SK-N-SH treated with all-trans-retinoic acid at 6 μM for 48 hours (cell line): ENCODE data around the gene ACCS.

Source experiments
- CSDC2 ChIP-seq: fragments of 250-450 bp; sonication (Bioruptor Pico); IDR thresholded peaks from 2 replicates; pipeline ENCODE4 v1.5.0; 2020; ENCODE audit warnings: mild to moderate bottlenecking, moderate library complexity
- ESRRG ChIP-seq: fragments of 250-450 bp; sonication (Bioruptor Pico); IDR thresholded peaks from 2 replicates; pipeline ENCODE4 v1.6.1; 2021; ENCODE audit warnings: mild to moderate bottlenecking
- OSR1 ChIP-seq: fragments of 250-450 bp; sonication (Bioruptor Pico); IDR thresholded peaks from 2 replicates; pipeline ENCODE4 v1.8.0; 2022; ENCODE audit warnings: moderate library complexity, mild to moderate bottlenecking, inconsistent platforms
- PPARA ChIP-seq: fragments of 250-450 bp; sonication (Bioruptor Pico); IDR thresholded peaks from 2 replicates; pipeline ENCODE4 v1.5.0; 2020; ENCODE audit warnings: mild to moderate bottlenecking, borderline replicate concordance
- RARB ChIP-seq: fragments of 250-450 bp; sonication (Bioruptor Pico); IDR thresholded peaks from 2 replicates; pipeline ENCODE4 v1.8.0; 2021; ENCODE audit warnings: mild to moderate bottlenecking, moderate library complexity
- SNAI2 ChIP-seq: fragments of 250-450 bp; sonication (Bioruptor Pico); IDR thresholded peaks from 2 replicates; pipeline ENCODE4 v1.5.0; 2020; ENCODE audit warnings: mild to moderate bottlenecking, moderate library complexity
- TCF4 ChIP-seq: fragments of 250-450 bp; sonication (Bioruptor Pico); IDR thresholded peaks from 2 replicates; pipeline ENCODE4 v1.8.0; 2021; ENCODE audit warnings: mild to moderate bottlenecking, moderate library complexity, borderline replicate concordance
- ZC3H10 ChIP-seq: fragments of 250-450 bp; sonication (Bioruptor Pico); IDR thresholded peaks from 2 replicates; pipeline ENCODE4 v1.5.1; 2021; ENCODE audit warnings: mild to moderate bottlenecking, moderate library complexity
- ZFP30 ChIP-seq: fragments of 450-650 bp; formaldehyde crosslinking; IDR thresholded peaks from 2 replicates; pipeline ENCODE4 v1.5.0; 2022; ENCODE audit warnings: mild to moderate bottlenecking, moderate library complexity
- ZNF70 ChIP-seq: fragments of 450-650 bp; formaldehyde crosslinking; IDR thresholded peaks from 2 replicates; pipeline ENCODE4 v1.5.0; 2020; ENCODE audit warnings: mild to moderate bottlenecking, moderate library complexity
- TF ChIP-seq, protein P1 (sequence below): fragments of 250-450 bp; sonication (Bioruptor Pico); IDR thresholded peaks from 2 replicates; pipeline ENCODE4 v1.8.0; 2020; ENCODE audit warnings: mild to moderate bottlenecking, moderate library complexity, borderline replicate concordance
- TF ChIP-seq, protein P2 (sequence below): fragments of 250-450 bp; sonication (Bioruptor Pico); IDR thresholded peaks from 2 replicates; pipeline ENCODE4 v1.5.1; 2020; ENCODE audit warnings: low read depth, mild to moderate bottlenecking, moderate library complexity

DNA sequence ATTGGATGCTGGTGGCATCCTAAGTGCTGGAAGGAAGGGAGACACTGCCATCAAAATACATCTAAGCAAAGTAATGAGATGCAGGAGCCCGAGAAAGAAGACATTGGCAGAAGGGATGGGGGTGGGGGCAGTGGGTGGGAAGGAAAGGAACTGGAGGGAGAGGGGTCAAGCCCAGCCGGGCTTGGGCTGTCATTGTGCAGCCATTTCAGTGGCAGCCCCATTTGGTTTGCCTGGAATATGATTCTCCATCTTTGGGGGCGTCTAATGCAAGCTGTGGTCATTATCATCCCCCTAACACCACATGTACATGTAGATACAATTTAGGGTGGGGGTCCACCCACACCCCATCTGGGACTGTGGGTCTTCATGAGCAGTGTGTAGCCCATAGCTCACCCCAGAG lies 32.2 kb upstream of the ACCS start:
- TF ChIP-seq, protein P1, sequence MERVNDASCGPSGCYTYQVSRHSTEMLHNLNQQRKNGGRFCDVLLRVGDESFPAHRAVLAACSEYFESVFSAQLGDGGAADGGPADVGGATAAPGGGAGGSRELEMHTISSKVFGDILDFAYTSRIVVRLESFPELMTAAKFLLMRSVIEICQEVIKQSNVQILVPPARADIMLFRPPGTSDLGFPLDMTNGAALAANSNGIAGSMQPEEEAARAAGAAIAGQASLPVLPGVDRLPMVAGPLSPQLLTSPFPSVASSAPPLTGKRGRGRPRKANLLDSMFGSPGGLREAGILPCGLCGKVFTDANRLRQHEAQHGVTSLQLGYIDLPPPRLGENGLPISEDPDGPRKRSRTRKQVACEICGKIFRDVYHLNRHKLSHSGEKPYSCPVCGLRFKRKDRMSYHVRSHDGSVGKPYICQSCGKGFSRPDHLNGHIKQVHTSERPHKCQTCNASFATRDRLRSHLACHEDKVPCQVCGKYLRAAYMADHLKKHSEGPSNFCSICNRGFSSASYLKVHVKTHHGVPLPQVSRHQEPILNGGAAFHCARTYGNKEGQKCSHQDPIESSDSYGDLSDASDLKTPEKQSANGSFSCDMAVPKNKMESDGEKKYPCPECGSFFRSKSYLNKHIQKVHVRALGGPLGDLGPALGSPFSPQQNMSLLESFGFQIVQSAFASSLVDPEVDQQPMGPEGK (CRISPR knock-in tag) = no peak
- TF ChIP-seq ZNF70 (CRISPR knock-in tag) (no peak), OSR1 (no peak), ZFP30 (CRISPR knock-in tag) (no peak), SNAI2 (no peak), TCF4 (no peak), ZC3H10 (CRISPR knock-in tag) (no peak), ESRRG (CRISPR knock-in tag) (no peak), CSDC2 (CRISPR knock-in tag) (no peak), RARB (CRISPR knock-in tag) (no peak), PPARA (CRISPR knock-in tag) (no peak)
- TF ChIP-seq, protein P2, sequence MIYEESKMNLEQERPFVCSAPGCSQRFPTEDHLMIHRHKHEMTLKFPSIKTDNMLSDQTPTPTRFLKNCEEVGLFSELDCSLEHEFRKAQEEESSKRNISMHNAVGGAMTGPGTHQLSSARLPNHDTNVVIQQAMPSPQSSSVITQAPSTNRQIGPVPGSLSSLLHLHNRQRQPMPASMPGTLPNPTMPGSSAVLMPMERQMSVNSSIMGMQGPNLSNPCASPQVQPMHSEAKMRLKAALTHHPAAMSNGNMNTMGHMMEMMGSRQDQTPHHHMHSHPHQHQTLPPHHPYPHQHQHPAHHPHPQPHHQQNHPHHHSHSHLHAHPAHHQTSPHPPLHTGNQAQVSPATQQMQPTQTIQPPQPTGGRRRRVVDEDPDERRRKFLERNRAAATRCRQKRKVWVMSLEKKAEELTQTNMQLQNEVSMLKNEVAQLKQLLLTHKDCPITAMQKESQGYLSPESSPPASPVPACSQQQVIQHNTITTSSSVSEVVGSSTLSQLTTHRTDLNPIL = no peak
